ENCODE data around the gene PXDN.

The PXDN gene

GRCh38 chr2:1755436-1756191 is 11.3 kb upstream of the PXDN start:
- no peak for ATAC-seq
- TF ChIP-seq ESRRG (CRISPR knock-in tag; IDR thresholded peaks at IDR 0.05) (no peak), BACH2 (CRISPR knock-in tag; IDR thresholded peaks at IDR 0.05; ENCODE audit: borderline replicate concordance) (no peak), ZNF8 (CRISPR knock-in tag; IDR thresholded peaks at IDR 0.05) (no peak), TCF4 (CRISPR knock-in tag; IDR thresholded peaks at IDR 0.05; ENCODE audit: borderline replicate concordance) (no peak), RARB (CRISPR knock-in tag; IDR thresholded peaks at IDR 0.05) (no peak), ZC3H10 (CRISPR knock-in tag; IDR thresholded peaks at IDR 0.05) (no peak), CSRNP3 (CRISPR knock-in tag; IDR thresholded peaks at IDR 0.05) (no peak), CSDC2 (CRISPR knock-in tag; IDR thresholded peaks at IDR 0.05) (no peak), OSR1 (CRISPR knock-in tag; IDR thresholded peaks at IDR 0.05) (no peak), ARNTL (CRISPR knock-in tag; IDR thresholded peaks at IDR 0.05; ENCODE audit: borderline replicate concordance, low read depth) (no peak), TSHZ2 (CRISPR knock-in tag; IDR thresholded peaks at IDR 0.05) (no peak), ZFP30 (CRISPR knock-in tag; IDR thresholded peaks at IDR 0.05) (no peak), ISL1 (CRISPR knock-in tag; IDR thresholded peaks at IDR 0.05) (no peak)

GRCh38 chr2:1754461-1755170 is 10.3 kb upstream of the PXDN start:
- ATAC-seq = no peak
- no peak for TF ChIP-seq PATZ1 (CRISPR knock-in tag; IDR thresholded peaks at IDR 0.05; ENCODE audit: borderline replicate concordance)

- TF ChIP-seq BACH2 (CRISPR knock-in tag; IDR thresholded peaks at IDR 0.05; ENCODE audit: borderline replicate concordance) = no peak
- TF ChIP-seq CSRNP3 (CRISPR knock-in tag; IDR thresholded peaks at IDR 0.05) = no peak
- no peak for TF ChIP-seq ZFP30 (CRISPR knock-in tag; IDR thresholded peaks at IDR 0.05)
- TF ChIP-seq OSR1 (CRISPR knock-in tag; IDR thresholded peaks at IDR 0.05) = no peak
- no peak for TF ChIP-seq ZFP3 (CRISPR knock-in tag; IDR thresholded peaks at IDR 0.05)
- ATAC-seq = no peak
Observed at GRCh38 chr2:1754046-1754445, 9.7 kb upstream of the PXDN start.

GRCh38 chr2:1752751-1753150 is 8.4 kb upstream of the PXDN start:
- no peak for ATAC-seq
- no peak for TF ChIP-seq ZFP3 (CRISPR knock-in tag; IDR thresholded peaks at IDR 0.05)
- TF ChIP-seq PATZ1 (CRISPR knock-in tag; IDR thresholded peaks at IDR 0.05; ENCODE audit: borderline replicate concordance) = no peak
- TF ChIP-seq CREB5 (CRISPR knock-in tag; IDR thresholded peaks at IDR 0.05; ENCODE audit: low read depth) = no peak
- TF ChIP-seq POU6F1 (CRISPR knock-in tag; IDR thresholded peaks at IDR 0.05; ENCODE audit: borderline replicate concordance, low read depth) = no peak
- TF ChIP-seq TCF4 (CRISPR knock-in tag; IDR thresholded peaks at IDR 0.05; ENCODE audit: borderline replicate concordance) = no peak
- TF ChIP-seq CSRNP3 (CRISPR knock-in tag; IDR thresholded peaks at IDR 0.05) = no peak
- TF ChIP-seq ZNF8 (CRISPR knock-in tag; IDR thresholded peaks at IDR 0.05) = no peak
- no peak for TF ChIP-seq SNAI2 (CRISPR knock-in tag; IDR thresholded peaks at IDR 0.05)
- no peak for TF ChIP-seq TOX (CRISPR knock-in tag; IDR thresholded peaks at IDR 0.05; ENCODE audit: borderline replicate concordance)
- no peak for TF ChIP-seq GLIS3 (CRISPR knock-in tag; IDR thresholded peaks at IDR 0.05)
